ENCODE results near the gene CELSR3.

CELSR3 gene

DNA sequence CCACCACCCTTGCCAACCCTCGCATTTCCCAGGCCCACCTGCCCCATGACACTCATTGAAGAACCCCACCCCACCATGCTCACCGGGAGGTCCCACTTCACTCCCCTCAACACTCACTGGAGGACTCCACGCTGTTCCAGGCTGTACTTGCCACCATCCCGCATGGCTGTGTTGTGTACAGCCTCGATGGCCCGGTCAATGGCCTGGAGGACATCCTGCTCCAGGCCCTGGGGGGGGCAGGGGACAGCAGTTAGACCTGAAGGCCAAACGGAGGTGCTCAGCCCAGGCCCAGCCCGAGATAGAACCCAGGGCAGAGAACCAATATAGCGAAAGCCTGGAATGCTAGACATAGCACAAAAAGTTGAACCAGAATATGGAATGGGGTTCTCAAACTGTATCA, 20.1 kb upstream of the CELSR3 start:
- H3K27ac Mint-ChIP-seq: peak overlapping the region in 1 of 2 donors; percentile 86
- no peaks in the 10 kb centered on the region for H3K27me3 Mint-ChIP-seq
- peaks cover 22 to 24% of the 10 kb centered on the region in 2 donors for H3K4me1 Mint-ChIP-seq (ENCODE audit: low read depth in 2 of 2)
- no peak overlapping the region for H3K4me3 Mint-ChIP-seq
- peaks cover 7% of the 10 kb centered on the region for H3K36me3 Mint-ChIP-seq (ENCODE audit: insufficient read depth)
- no peaks in the 10 kb centered on the region for H3K9me3 Mint-ChIP-seq
- ATAC-seq (replicated peaks) (no peak), DNase-seq (no peak)

DNA sequence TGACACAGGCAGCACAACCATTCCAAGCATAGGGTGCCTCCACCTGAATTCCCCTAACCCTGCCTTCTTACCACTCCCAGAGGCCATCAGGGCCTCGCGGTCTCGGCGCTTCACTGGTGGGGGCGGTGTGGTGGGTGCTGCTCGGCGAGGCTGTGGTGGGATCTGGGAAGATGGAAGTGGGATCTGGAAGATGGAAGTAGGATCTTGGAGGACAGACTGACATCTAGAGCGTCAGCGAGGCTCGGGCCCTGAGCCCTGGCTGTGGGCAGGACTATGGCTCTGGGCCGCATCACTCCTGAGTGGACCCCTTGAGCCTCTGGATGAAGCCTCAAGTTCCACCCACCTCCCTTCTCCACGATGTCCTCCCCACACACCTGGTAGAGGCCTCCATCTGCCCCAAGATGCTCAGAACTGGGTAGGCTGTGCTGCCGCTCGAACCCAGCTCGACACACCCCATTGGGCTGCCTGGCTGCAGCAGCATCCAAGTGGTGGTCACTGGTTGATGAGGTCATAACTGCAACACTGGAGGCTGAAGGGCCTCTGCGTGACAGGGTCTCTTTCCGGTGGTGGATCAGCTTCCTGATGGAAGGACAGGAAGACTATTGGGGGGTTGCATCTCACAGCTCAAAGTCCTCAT, 19.4 kb upstream of the CELSR3 start:
- ATAC-seq (replicated peaks): no peak
- no peak for DNase-seq
- Mint-ChIP-seq H3K9me3 (no peaks in the 10 kb centered on the region), H3K4me1 (ENCODE audit: low read depth in 2 of 2) (peaks cover 22 to 24% of the 10 kb centered on the region in 2 donors), H3K4me3 (no peak overlapping the region), H3K27ac (no peak overlapping the region), H3K27me3 (no peaks in the 10 kb centered on the region), H3K36me3 (ENCODE audit: insufficient read depth) (peaks cover 6% of the 10 kb centered on the region)

DNA sequence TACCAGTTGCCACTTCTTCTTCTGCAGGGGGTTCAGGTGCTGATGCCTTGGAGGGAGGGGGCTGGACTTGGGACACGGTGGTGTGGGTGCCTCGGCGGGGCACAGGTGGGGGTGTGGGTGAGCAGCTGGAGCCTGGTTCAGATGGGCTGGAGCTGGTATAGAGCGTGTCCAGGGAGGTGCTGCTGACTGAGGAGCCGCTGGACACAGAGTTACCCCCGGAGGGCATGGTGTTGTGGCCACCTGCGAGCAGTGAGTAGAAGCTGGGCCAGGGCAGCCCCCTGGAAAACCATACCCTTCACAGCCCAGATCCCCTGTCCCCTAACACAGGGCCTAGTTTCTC, 18.8 kb upstream of the CELSR3 start:
- ATAC-seq (replicated peaks): no peak
- H3K4me1 Mint-ChIP-seq (ENCODE audit: low read depth in 2 of 2): peaks cover 20 to 22% of the 10 kb centered on the region in 2 donors
- no peak for DNase-seq
- no peak overlapping the region for H3K27ac Mint-ChIP-seq
- no peaks in the 10 kb centered on the region for H3K9me3 Mint-ChIP-seq
- H3K4me3 Mint-ChIP-seq: no peak overlapping the region
- peaks cover 4% of the 10 kb centered on the region for H3K36me3 Mint-ChIP-seq (ENCODE audit: insufficient read depth)
- H3K27me3 Mint-ChIP-seq: no peaks in the 10 kb centered on the region

DNA sequence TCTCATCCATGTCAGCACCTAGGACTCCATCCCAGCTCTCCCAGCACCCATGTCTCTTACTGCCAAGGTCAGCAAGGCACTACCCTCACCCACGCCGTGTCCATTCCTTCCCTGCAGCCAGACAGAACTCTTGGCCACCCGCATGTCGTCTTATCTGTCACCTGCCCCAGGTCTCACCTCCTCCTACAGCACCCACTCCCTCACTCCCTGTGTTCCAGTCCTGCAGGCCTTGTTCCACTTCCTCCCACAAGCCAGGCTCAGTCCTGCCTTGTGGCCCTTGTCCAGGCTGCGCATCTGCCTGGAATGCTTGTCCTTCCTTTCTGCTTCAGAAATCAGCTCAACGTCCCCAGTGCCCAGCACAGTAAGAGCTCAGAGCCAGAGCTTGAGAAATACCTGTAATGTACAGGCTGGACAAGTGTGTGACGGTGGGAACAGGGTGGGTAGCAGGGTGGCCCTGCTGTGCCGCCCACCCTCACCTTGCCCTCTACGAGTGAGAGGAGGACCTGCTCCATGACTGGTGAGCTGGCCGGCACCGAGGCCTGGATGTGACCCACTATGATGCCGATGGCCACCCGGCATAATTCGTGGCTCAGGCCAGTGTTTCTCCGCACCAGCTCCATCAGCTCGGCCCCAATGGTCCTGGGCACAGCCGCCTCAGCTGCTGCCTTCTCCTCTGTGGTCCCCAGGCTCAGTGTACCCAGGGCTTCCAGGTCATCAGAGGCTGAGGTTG, 18.3 kb upstream of the CELSR3 start:
- DNase-seq (no peak), ATAC-seq (replicated peaks) (no peak)
- H3K9me3 Mint-ChIP-seq: no peaks in the 10 kb centered on the region
- peaks cover 3% of the 10 kb centered on the region for H3K36me3 Mint-ChIP-seq (ENCODE audit: insufficient read depth)
- H3K27ac Mint-ChIP-seq: no peak overlapping the region
- H3K4me3 Mint-ChIP-seq: no peak overlapping the region
- H3K27me3 Mint-ChIP-seq: no peaks in the 10 kb centered on the region
- H3K4me1 Mint-ChIP-seq (ENCODE audit: low read depth in 2 of 2): peaks cover 15 to 18% of the 10 kb centered on the region in 2 donors

DNA sequence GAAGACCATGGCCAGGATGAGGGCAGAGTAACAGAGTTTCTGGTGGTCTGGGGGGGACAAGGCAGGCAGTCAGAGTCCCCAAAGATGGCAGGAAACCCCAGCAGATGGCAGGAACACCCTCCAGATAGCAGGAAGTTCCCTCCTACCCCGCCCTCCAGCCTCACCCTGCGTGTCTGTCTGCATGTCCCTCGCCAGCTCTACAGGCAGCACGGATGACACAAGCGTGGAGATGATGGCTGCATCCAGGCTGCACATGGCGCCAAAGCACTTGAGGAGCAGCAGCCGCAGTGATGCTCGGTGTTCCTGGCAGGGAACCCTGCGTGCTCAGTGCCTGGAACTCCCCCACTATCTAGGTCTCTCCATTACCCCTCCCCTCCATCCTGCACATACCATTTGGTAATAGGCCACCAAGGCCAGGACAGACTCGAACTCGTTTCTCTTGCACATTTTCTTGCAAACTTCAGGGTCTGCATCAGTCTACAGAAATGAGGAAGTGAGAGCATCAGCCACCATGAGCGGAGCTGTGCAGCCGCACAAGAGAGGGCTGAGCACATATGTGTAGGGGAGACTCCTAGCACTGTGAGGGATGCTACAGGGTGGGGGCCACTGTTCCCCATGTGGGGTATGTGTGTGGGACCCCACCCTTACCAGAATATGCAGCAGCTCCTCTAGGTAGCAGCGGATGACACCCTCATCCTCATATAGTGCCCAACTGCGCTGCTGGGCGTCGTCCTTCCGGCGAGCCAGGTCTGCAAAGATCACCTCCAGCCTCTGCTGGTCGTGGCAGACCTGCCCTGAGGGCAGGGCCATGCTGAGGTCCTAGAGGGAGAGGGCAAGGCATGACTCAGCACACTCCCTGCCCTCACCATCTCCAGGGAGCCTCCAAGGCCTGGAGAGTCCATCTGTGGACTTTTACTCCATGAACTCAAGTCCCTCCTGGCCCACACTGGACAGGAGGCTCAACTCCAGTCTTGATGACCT, 17.0 kb upstream of the CELSR3 start:
- ATAC-seq (replicated peaks) (no peak), DNase-seq (no peak)
- no peaks in the 10 kb centered on the region for H3K9me3 Mint-ChIP-seq
- H3K4me3 Mint-ChIP-seq: no peak overlapping the region
- peaks cover 3% of the 10 kb centered on the region for H3K36me3 Mint-ChIP-seq (ENCODE audit: insufficient read depth)
- peaks cover 12% of the 10 kb centered on the region in 2 donors for H3K4me1 Mint-ChIP-seq (ENCODE audit: low read depth in 2 of 2)
- H3K27ac Mint-ChIP-seq: no peak overlapping the region
- no peaks in the 10 kb centered on the region for H3K27me3 Mint-ChIP-seq

DNA sequence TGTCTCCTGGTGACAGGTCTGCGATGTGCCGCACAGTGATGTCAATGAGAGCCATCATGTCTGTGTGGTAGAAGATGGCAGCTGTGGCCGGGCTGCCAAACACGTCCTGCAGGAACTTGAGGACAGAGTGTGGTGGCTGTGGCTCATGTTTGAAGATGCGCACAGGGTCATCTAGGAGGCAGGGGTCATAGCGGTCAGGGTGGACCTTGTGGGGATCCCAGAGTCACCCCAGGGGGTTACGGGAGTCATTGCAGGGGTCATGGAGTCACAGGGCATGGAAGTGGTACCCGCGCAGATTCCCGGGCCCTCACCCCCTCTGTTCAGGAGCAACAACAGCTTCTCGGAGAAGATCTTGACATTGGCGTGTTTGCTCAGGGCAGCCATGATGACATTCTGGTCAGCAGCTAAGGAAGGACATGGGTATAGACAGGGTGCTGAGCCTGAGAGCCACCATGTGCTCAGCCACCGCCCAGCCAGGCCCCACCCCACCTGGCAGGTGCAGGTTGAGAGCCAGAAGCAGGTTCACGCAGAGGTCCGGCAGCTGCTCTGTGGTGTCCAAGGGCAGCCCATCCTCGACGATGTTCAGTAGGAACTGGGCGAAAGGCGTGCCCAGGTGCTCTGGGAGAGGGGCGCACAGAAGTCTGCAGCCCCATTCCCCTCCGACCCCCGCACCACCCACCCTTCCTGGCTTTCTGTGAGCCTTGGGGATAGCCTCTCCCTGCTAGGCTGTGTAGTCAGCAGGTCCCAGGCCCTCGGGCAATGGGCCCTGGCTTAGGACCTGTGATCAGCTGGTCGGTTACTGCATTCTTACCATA, 16.1 kb upstream of the CELSR3 start:
- no peak for ATAC-seq (replicated peaks)

DNA sequence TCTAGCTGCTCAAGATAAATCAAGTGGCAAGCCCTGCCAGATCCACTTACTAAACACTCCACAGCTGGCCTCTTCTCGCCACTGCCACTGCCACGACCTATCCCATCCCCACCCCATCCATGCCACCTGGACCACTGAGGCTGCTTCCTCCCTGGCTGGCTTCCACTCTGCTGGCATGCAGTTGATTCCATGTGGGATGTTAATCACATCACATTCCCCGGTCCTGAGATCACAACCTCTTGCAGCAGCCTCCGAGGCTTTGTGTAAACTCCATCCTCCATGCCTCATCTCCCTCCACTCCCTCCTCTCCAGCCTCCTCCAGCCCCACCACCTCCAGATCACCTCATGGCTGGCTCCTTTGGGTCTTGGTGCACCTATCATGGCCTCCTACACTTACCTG, 15.4 kb upstream of the CELSR3 start:
- Mint-ChIP-seq H3K27ac (no peak overlapping the region), H3K27me3 (no peaks in the 10 kb centered on the region), H3K36me3 (ENCODE audit: insufficient read depth) (peaks cover 3% of the 10 kb centered on the region), H3K9me3 (no peaks in the 10 kb centered on the region), H3K4me3 (no peak overlapping the region), H3K4me1 (ENCODE audit: low read depth in 2 of 2) (peaks cover 0 to 6% of the 10 kb centered on the region in 2 donors)
- DNase-seq (no peak), ATAC-seq (replicated peaks) (no peak)

More for the DNA sequence above, 16.1 kb upstream of the CELSR3 start:
- Mint-ChIP-seq H3K4me1 (ENCODE audit: low read depth in 2 of 2) (peaks cover 5 to 6% of the 10 kb centered on the region in 2 donors), H3K27ac (no peak overlapping the region), H3K9me3 (no peaks in the 10 kb centered on the region), H3K27me3 (no peaks in the 10 kb centered on the region), H3K36me3 (ENCODE audit: insufficient read depth) (peaks cover 3% of the 10 kb centered on the region), H3K4me3 (no peak overlapping the region)
- no peak for DNase-seq

DNA sequence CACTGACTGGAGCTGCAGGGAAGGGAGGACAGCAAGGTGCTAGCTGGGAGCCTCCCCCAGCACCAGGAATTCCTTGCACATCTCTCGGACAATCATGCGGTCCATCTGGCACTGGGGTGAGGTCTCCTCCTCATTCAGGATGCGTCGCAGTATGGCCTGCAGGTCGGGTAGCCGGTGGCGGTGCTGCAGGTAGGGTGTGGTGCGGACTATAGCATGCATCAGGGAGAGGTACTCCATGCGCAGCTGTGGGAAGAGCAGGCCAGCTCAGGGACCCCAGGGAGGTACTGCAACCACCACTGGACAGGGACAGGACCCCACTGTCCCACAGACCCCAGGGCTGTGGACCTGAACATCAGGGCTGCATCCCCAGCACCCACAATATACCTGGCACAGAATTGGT, 11.8 kb upstream of the CELSR3 start:
- ATAC-seq (replicated peaks) (no peak), DNase-seq (no peak)
- Mint-ChIP-seq H3K4me3 (no peak overlapping the region), H3K4me1 (ENCODE audit: low read depth in 2 of 2) (no peaks in the 10 kb centered on the region), H3K36me3 (ENCODE audit: insufficient read depth) (peaks cover 7% of the 10 kb centered on the region), H3K27me3 (no peaks in the 10 kb centered on the region), H3K9me3 (no peaks in the 10 kb centered on the region), H3K27ac (peak overlapping the region in 1 of 2 donors; percentile 2)

DNA sequence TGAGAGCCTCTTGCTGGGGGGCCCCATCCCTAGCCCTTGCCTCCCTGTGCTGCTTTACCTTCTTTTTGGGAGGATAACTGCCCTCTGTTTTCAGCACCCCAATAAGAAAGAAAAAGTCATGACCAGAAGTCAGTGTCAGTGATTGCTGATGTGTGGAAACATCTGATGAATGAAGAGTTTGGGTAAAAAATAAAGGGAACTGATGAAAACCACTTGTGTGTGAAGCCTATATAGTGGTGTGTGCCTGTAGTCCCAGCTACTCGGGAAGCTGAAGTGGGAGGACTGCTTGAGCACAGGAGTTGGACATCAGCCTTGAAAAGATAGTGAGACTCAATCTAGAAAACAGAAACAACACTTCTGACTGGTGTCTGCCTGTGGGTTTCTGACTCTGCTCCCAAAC, 9.8 kb upstream of the CELSR3 start:
- ATAC-seq (replicated peaks) (no peak), DNase-seq (no peak)
- Mint-ChIP-seq H3K9me3 (no peaks in the 10 kb centered on the region), H3K4me1 (ENCODE audit: low read depth in 2 of 2) (no peaks in the 10 kb centered on the region), H3K36me3 (ENCODE audit: insufficient read depth) (peaks cover 8% of the 10 kb centered on the region), H3K27ac (no peak overlapping the region), H3K27me3 (no peaks in the 10 kb centered on the region), H3K4me3 (no peak overlapping the region)

DNA sequence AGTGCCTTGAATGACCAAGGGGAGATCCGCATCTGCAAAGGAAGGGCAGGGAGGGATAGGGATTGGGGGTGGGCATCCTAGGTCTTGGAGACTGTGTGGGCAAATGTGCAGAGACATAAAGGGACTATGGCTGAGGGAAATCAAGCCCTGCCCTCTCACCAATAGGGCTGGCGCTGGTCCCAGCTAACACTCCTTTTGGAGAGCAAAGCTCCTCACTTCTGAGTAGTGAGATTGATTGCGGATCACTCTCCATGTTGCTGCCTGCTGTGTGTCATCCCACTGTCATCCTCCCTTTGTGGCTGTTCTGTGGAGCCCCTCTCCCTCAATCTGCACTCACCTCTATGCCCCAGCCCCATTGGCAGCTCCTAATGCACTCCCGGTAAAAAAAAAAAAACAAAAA, 2.2 kb upstream of the CELSR3 start:
- ATAC-seq (replicated peaks) (no peak), DNase-seq (no peak)
- peak overlapping the region in 1 of 2 donors; percentile 87 for H3K4me3 Mint-ChIP-seq
- H3K9me3 Mint-ChIP-seq: no peaks in the 10 kb centered on the region
- H3K27me3 Mint-ChIP-seq: peaks cover 0 to 15% of the 10 kb centered on the region in 2 donors
- H3K27ac Mint-ChIP-seq: no peak overlapping the region
- peaks cover 18 to 24% of the 10 kb centered on the region in 2 donors for H3K4me1 Mint-ChIP-seq (ENCODE audit: low read depth in 2 of 2)
- peaks cover 27% of the 10 kb centered on the region for H3K36me3 Mint-ChIP-seq (ENCODE audit: insufficient read depth)

DNA sequence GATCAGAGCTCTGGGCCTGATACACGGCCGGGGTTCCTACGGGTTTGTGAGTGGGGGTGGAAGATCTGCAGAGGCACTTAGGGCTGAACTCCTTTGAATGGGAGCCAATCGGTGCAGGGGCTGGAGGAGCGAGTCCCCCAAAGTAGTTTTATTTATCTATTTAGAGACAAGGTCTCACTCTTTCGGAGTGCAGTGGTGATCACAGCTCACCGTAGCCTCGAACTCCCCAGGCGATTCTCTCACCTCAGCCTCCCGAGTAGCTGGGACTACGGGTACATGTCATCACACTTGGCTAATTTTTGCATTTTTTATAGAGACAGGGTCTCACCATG, 1.6 kb upstream of the CELSR3 start:
- no peak for ATAC-seq (replicated peaks)
- H3K27ac Mint-ChIP-seq: peak overlapping the region in 1 of 2 donors; percentile 88
- H3K27me3 Mint-ChIP-seq: peaks cover 0 to 15% of the 10 kb centered on the region in 2 donors
- peak overlapping the region; percentile 80 to 87 for H3K4me3 Mint-ChIP-seq
- DNase-seq: no peak
- peaks cover 27% of the 10 kb centered on the region for H3K36me3 Mint-ChIP-seq (ENCODE audit: insufficient read depth)
- H3K9me3 Mint-ChIP-seq: no peaks in the 10 kb centered on the region
- H3K4me1 Mint-ChIP-seq (ENCODE audit: low read depth in 2 of 2): peaks cover 18 to 24% of the 10 kb centered on the region in 2 donors

DNA sequence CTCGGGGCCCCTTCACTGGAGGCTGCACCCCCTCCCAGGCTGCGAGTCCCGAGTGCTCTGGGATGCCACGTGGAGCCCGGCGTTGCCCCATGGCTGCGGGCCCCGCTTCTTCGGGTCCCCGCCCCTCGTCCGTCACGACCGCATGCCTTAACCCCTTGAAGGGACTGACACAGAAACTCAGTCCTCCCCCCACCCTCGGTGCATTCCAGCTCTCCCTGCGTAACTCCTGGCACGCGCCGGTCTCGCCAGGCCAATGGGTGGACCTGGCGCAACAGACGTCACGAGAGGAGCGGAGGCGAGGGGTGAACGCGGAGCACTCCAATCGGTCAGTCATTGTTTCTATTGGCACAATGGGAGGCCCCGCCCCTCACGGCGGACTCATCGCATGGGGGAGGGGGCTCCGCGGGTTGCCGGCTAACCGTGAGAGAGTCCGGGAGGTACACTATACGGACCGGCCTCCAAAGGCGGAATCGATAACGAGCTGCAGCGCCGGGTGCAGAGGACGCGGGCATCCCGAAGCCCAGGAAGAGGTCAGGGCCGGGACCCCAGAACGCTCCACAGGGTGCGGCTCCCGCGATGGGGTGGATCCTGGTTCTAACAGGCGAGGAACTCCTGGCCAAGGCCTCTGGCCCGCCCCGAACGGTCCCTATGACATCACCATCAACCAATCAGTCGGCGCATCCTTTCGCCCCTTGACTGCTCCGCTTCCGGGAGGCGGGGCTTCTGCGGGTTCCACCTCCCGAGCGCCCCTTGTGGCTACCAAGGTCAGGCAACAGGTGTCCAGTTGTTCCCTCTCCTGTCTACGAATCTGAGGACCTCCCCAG, 1.0 kb upstream of the CELSR3 start:
- Mint-ChIP-seq H3K4me1 (ENCODE audit: low read depth in 2 of 2) (peaks cover 18 to 24% of the 10 kb centered on the region in 2 donors), H3K27me3 (peaks cover 0 to 19% of the 10 kb centered on the region in 2 donors), H3K9me3 (no peaks in the 10 kb centered on the region), H3K27ac (peak overlapping the region; percentile 28 to 88), H3K4me3 (peak overlapping the region; percentile 80 to 87), H3K36me3 (ENCODE audit: insufficient read depth) (peaks cover 27% of the 10 kb centered on the region)
- ATAC-seq (replicated peaks) (peak; percentile 83), DNase-seq (peak; percentile 84 to 88 (median 84))

All from effector memory CD8-positive, alpha-beta T cell (primary cell).